HepG2 (cell line): ENCODE results near the gene COL9A2. TPM values are rescaled to one million over a fixed set of nuclear protein-coding genes. Genes with fewer than 3 reads are reported as not detected.

Experiments
- BCLAF1 ChIP-seq: fragments of 450-650 bp; IDR thresholded peaks from 2 replicates; pipeline ENCODE4 v1.6.1; 2017; ENCODE audit warnings: mild to moderate bottlenecking
- EEA1 ChIP-seq: sonication (generic); formaldehyde crosslinking; IDR thresholded peaks from 2 replicates; pipeline ENCODE4 v1.5.1; 2020; ENCODE audit warnings: mild to moderate bottlenecking, missing genetic modification reagents, borderline replicate concordance
- ELF1 ChIP-seq: sonication (generic); formaldehyde crosslinking; IDR thresholded peaks from 2 replicates; pipeline ENCODE4 v1.4.0; 2020; ENCODE audit warnings: missing genetic modification reagents
- MED8 ChIP-seq: sonication (generic); formaldehyde crosslinking; IDR thresholded peaks from 2 replicates; pipeline ENCODE4 v1.8.1; 2023; ENCODE audit warnings: mild to moderate bottlenecking, missing genetic modification reagents; ENCODE audit not compliant: insufficient replicate concordance
- NR1H2 ChIP-seq: sonication (generic); formaldehyde crosslinking; IDR thresholded peaks from 2 replicates; pipeline ENCODE4 v1.8.1; 2022; ENCODE audit warnings: low read depth, missing genetic modification reagents, borderline replicate concordance
- SMARCE1 ChIP-seq: fragments of 450-650 bp; IDR thresholded peaks from 2 replicates; pipeline ENCODE4 v1.6.1; 2017; ENCODE audit warnings: borderline replicate concordance
- SP2 ChIP-seq: sonication (generic); formaldehyde crosslinking; IDR thresholded peaks from 2 replicates; pipeline ENCODE4 v1.5.1; 2020; ENCODE audit warnings: mild to moderate bottlenecking, missing genetic modification reagents
- TMF1 ChIP-seq: sonication (generic); formaldehyde crosslinking; IDR thresholded peaks from 2 replicates; pipeline ENCODE4 v1.8.1; 2022; ENCODE audit warnings: low read depth, missing genetic modification reagents
- TOPORS ChIP-seq: sonication (generic); formaldehyde crosslinking; IDR thresholded peaks from 2 replicates; pipeline ENCODE4 v1.8.0; 2023; ENCODE audit warnings: mild to moderate bottlenecking, missing genetic modification reagents
- ZBED4 ChIP-seq: sonication (generic); formaldehyde crosslinking; IDR thresholded peaks from 2 replicates; pipeline ENCODE4 v1.4.0; 2020; ENCODE audit warnings: missing genetic modification reagents, borderline replicate concordance
- ZFAT ChIP-seq: sonication (generic); formaldehyde crosslinking; conservative IDR thresholded peaks from 2 replicates; pipeline ENCODE4 v1.8.1; 2023; ENCODE audit warnings: missing genetic modification reagents, inconsistent platforms
- ZFP91 ChIP-seq: sonication (generic); formaldehyde crosslinking; IDR thresholded peaks from 2 replicates; pipeline ENCODE4 v1.9.0; 2022; ENCODE audit warnings: missing genetic modification reagents, mild to moderate bottlenecking, borderline replicate concordance
- ZNF274 ChIP-seq: sonication (generic); formaldehyde crosslinking; IDR thresholded peaks from 2 replicates; pipeline ENCODE4 v1.5.1; 2020; ENCODE audit warnings: mild to moderate bottlenecking, missing genetic modification reagents
- ZNF512 ChIP-seq: sonication (generic); formaldehyde crosslinking; IDR thresholded peaks from 2 replicates; pipeline ENCODE4 v1.4.0; 2020; ENCODE audit warnings: mild to moderate bottlenecking, missing genetic modification reagents
- ZNF557 ChIP-seq: sonication (generic); formaldehyde crosslinking; IDR thresholded peaks from 2 replicates; pipeline ENCODE4 v1.4.0; 2020; ENCODE audit warnings: missing genetic modification reagents
- ZNF781 ChIP-seq: sonication (generic); formaldehyde crosslinking; IDR thresholded peaks from 2 replicates; pipeline ENCODE4 v1.5.1; 2020; ENCODE audit warnings: borderline replicate concordance, mild to moderate bottlenecking, missing genetic modification reagents; ENCODE audit errors: not compliant biosample characterization
- polyA plus RNA-seq, 8 experiments: library from polyadenylated mRNA; depleted of rRNA in 3 of 8; stranded (reverse) in 7 of 8; unstranded in 1 of 8; fragments of >200 nt; fragmentation: Illumina TruSeq in 4 of 8; extraction: Trizol in 4 of 8; gene quantifications; 2 replicates each; pipeline versions ENCODE4 v1.2.1 to v1.2.3, GENCODE V29; 2011 to 2016; ENCODE audit warnings: low read depth in 4 of 8, missing spikeins in 1 of 8, mixed read lengths in 1 of 8; ENCODE audit not compliant: insufficient read depth in 1 of 8
- total RNA-seq, 5 experiments: library from RNA; depleted of rRNA; stranded (reverse); fragments of >200 nt; fragmentation: Illumina TruSeq; extraction: Trizol; gene quantifications; 2 replicates each; pipeline ENCODE4 v1.2.3, GENCODE V29; 2016; ENCODE audit warnings: low read depth in 1 of 5
- TF ChIP-seq, protein P1 (sequence below): sonication (generic); formaldehyde crosslinking; IDR thresholded peaks from 2 replicates; pipeline ENCODE4 v1.8.0; 2022; ENCODE audit warnings: mild to moderate bottlenecking, missing genetic modification reagents; ENCODE audit not compliant: insufficient replicate concordance

Gene COL9A2
- total and polyA plus RNA-seq, 2 of the 13 experiments (the other 11 are each of a cell fraction or from before 2014, with no cell fraction given), result 20.2 to 26.9 TPM

- TF ChIP-seq, protein P1, sequence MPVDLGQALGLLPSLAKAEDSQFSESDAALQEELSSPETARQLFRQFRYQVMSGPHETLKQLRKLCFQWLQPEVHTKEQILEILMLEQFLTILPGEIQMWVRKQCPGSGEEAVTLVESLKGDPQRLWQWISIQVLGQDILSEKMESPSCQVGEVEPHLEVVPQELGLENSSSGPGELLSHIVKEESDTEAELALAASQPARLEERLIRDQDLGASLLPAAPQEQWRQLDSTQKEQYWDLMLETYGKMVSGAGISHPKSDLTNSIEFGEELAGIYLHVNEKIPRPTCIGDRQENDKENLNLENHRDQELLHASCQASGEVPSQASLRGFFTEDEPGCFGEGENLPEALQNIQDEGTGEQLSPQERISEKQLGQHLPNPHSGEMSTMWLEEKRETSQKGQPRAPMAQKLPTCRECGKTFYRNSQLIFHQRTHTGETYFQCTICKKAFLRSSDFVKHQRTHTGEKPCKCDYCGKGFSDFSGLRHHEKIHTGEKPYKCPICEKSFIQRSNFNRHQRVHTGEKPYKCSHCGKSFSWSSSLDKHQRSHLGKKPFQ, result no peak
- no peak for TF ChIP-seq ZNF274 (CRISPR knock-in tag)
- TF ChIP-seq ZBED4, result no peak
- no peak for TF ChIP-seq ZFAT (CRISPR knock-in tag)
- no peak for TF ChIP-seq TOPORS (CRISPR knock-in tag)
- TF ChIP-seq NR1H2, result no peak
- peak; percentile 65 for TF ChIP-seq ZFP91
- TF ChIP-seq BCLAF1, result no peak
- no peak for TF ChIP-seq EEA1
- no peak for TF ChIP-seq ZNF557 (CRISPR knock-in tag)
- no peak for TF ChIP-seq MED8 (CRISPR knock-in tag)
- TF ChIP-seq ZNF512 (CRISPR knock-in tag), result no peak
- TF ChIP-seq ZNF781 (CRISPR knock-in tag), result no peak
- no peak for TF ChIP-seq SMARCE1
- no peak for TF ChIP-seq SP2 (CRISPR knock-in tag)
- peak; percentile 66 for TF ChIP-seq ELF1 (CRISPR knock-in tag)
- no peak for TF ChIP-seq TMF1 (CRISPR knock-in tag)
These were observed 21.8 kb upstream of the COL9A2 start (continued) for GRCh38 chr1:40338745-40339419.
